Activated T-helper 17 cell treated with anti-CD3 and anti-CD28 coated beads, Interleukin-2, amount 50 U/mL, for 72 hours (primary cell): ENCODE measurements around the gene NCKAP5. TPM values are rescaled to one million over a fixed set of nuclear protein-coding genes. Genes with fewer than 3 reads are reported as not detected.

ENCODE experiments used
- ATAC-seq: fragments of 150-1000 bp; cut with Tn5 transposase; replicated peaks from 2 replicates; pipeline ENCODE4 v1.10.0; 2021; ENCODE audit warnings: mild to moderate bottlenecking, moderate library complexity
- H3K27ac Mint-ChIP-seq: one replicate; pipeline ENCODE4 v1.8.0; 2022; ENCODE audit warnings: mixed read lengths
- H3K27me3 Mint-ChIP-seq: one replicate; pipeline ENCODE4 v1.8.0; 2022; ENCODE audit warnings: mixed read lengths
- H3K36me3 Mint-ChIP-seq: one replicate; pipeline ENCODE4 v1.8.0; 2022; ENCODE audit warnings: low read depth, mild to moderate bottlenecking, mixed read lengths
- H3K4me1 Mint-ChIP-seq: one replicate; pipeline ENCODE4 v1.8.0; 2022; ENCODE audit warnings: mixed read lengths
- H3K4me3 Mint-ChIP-seq: one replicate; pipeline ENCODE4 v1.8.0; 2022; ENCODE audit warnings: mild to moderate bottlenecking, mixed read lengths
- H3K9me3 Mint-ChIP-seq: one replicate; pipeline ENCODE4 v1.8.0; 2022; ENCODE audit warnings: mixed read lengths
- total RNA-seq, 2 donors: library from RNA; stranded (reverse); gene quantifications; one replicate each; pipeline ENCODE4 v1.2.3, GENCODE V29; 2022

Gene NCKAP5
- total RNA-seq, 2 donors from 2014 or later = not detected

- Mint-ChIP-seq H3K4me3 (no peak overlapping the region), H3K4me1 (no peaks in the 10 kb centered on the region)
Measured at GRCh38 chr2:133380991-133381390, 187.3 kb downstream of the NCKAP5 start.

GRCh38 chr2:133378928-133379549 is 189.2 kb downstream of the NCKAP5 start:
- peaks cover 10% of the 10 kb centered on the region for H3K9me3 Mint-ChIP-seq
- ATAC-seq = no peak
- H3K27me3 Mint-ChIP-seq = no peaks in the 10 kb centered on the region
- no peaks in the 10 kb centered on the region for H3K4me1 Mint-ChIP-seq
- H3K36me3 Mint-ChIP-seq = no peaks in the 10 kb centered on the region
- no peak overlapping the region for H3K4me3 Mint-ChIP-seq
- H3K27ac Mint-ChIP-seq = no peak overlapping the region

More at GRCh38 chr2:133380991-133381390, 187.3 kb downstream of the NCKAP5 start:
- Mint-ChIP-seq H3K36me3 (no peaks in the 10 kb centered on the region), H3K27ac (no peak overlapping the region), H3K9me3 (peaks cover 12% of the 10 kb centered on the region), H3K27me3 (no peaks in the 10 kb centered on the region)
- no peak for ATAC-seq

GRCh38 chr2:133378386-133378785 is 189.9 kb downstream of the NCKAP5 start:
- Mint-ChIP-seq H3K4me3 (no peak overlapping the region), H3K27me3 (no peaks in the 10 kb centered on the region), H3K36me3 (no peaks in the 10 kb centered on the region), H3K27ac (no peak overlapping the region), H3K9me3 (peaks cover 10% of the 10 kb centered on the region), H3K4me1 (no peaks in the 10 kb centered on the region)
- no peak for ATAC-seq

- Mint-ChIP-seq H3K4me1 (no peaks in the 10 kb centered on the region), H3K9me3 (peaks cover 9% of the 10 kb centered on the region), H3K27me3 (no peaks in the 10 kb centered on the region), H3K4me3 (no peak overlapping the region), H3K36me3 (no peaks in the 10 kb centered on the region), H3K27ac (no peak overlapping the region)
- no peak for ATAC-seq
Measured at GRCh38 chr2:133377599-133377998, 190.7 kb downstream of the NCKAP5 start.

- Mint-ChIP-seq H3K4me3 (no peak overlapping the region), H3K4me1 (no peaks in the 10 kb centered on the region)
Measured at GRCh38 chr2:133377021-133377481, 191.2 kb downstream of the NCKAP5 start.

GRCh38 chr2:133374781-133375180 is 193.5 kb downstream of the NCKAP5 start:
- Mint-ChIP-seq H3K36me3 (no peaks in the 10 kb centered on the region), H3K4me3 (no peak overlapping the region), H3K9me3 (no peaks in the 10 kb centered on the region), H3K27me3 (no peaks in the 10 kb centered on the region), H3K4me1 (no peaks in the 10 kb centered on the region), H3K27ac (no peak overlapping the region)
- no peak for ATAC-seq

More at GRCh38 chr2:133377021-133377481, 191.2 kb downstream of the NCKAP5 start:
- Mint-ChIP-seq H3K36me3 (no peaks in the 10 kb centered on the region), H3K9me3 (peaks cover 3% of the 10 kb centered on the region), H3K27ac (no peak overlapping the region), H3K27me3 (no peaks in the 10 kb centered on the region)
- ATAC-seq = no peak

GRCh38 chr2:133371286-133371685 is 197.0 kb downstream of the NCKAP5 start:
- no peaks in the 10 kb centered on the region for H3K36me3 Mint-ChIP-seq
- ATAC-seq = no peak

GRCh38 chr2:133369901-133370658 is 198.2 kb downstream of the NCKAP5 start:
- Mint-ChIP-seq H3K27me3 (no peaks in the 10 kb centered on the region), H3K27ac (no peak overlapping the region), H3K4me1 (no peaks in the 10 kb centered on the region), H3K4me3 (no peak overlapping the region), H3K36me3 (no peaks in the 10 kb centered on the region), H3K9me3 (peaks cover 5% of the 10 kb centered on the region)
- no peak for ATAC-seq

More at GRCh38 chr2:133371286-133371685, 197.0 kb downstream of the NCKAP5 start:
- Mint-ChIP-seq H3K4me1 (no peaks in the 10 kb centered on the region), H3K27ac (no peak overlapping the region), H3K9me3 (peaks cover 5% of the 10 kb centered on the region), H3K27me3 (no peaks in the 10 kb centered on the region), H3K4me3 (no peak overlapping the region)

- no peak overlapping the region for H3K27ac Mint-ChIP-seq
- no peak overlapping the region for H3K4me3 Mint-ChIP-seq
- H3K9me3 Mint-ChIP-seq = peaks cover 13% of the 10 kb centered on the region
- ATAC-seq = no peak
- no peaks in the 10 kb centered on the region for H3K4me1 Mint-ChIP-seq
- peaks cover 2% of the 10 kb centered on the region for H3K27me3 Mint-ChIP-seq
- no peaks in the 10 kb centered on the region for H3K36me3 Mint-ChIP-seq
Measured at GRCh38 chr2:133365117-133365516, 203.1 kb downstream of the NCKAP5 start.

GRCh38 chr2:133364636-133365035 is 203.6 kb downstream of the NCKAP5 start:
- Mint-ChIP-seq H3K9me3 (peaks cover 14% of the 10 kb centered on the region), H3K27me3 (peaks cover 4% of the 10 kb centered on the region), H3K27ac (no peak overlapping the region), H3K4me1 (no peaks in the 10 kb centered on the region), H3K4me3 (no peak overlapping the region), H3K36me3 (no peaks in the 10 kb centered on the region)
- no peak for ATAC-seq

GRCh38 chr2:133363884-133364283 is 204.4 kb downstream of the NCKAP5 start:
- Mint-ChIP-seq H3K4me3 (no peak overlapping the region), H3K4me1 (no peaks in the 10 kb centered on the region), H3K9me3 (peaks cover 12% of the 10 kb centered on the region), H3K36me3 (no peaks in the 10 kb centered on the region), H3K27ac (no peak overlapping the region), H3K27me3 (peaks cover 4% of the 10 kb centered on the region)
- no peak for ATAC-seq

GRCh38 chr2:133362061-133362476 is 206.2 kb downstream of the NCKAP5 start:
- Mint-ChIP-seq H3K36me3 (no peaks in the 10 kb centered on the region), H3K4me3 (no peak overlapping the region), H3K4me1 (no peaks in the 10 kb centered on the region), H3K9me3 (peaks cover 9% of the 10 kb centered on the region), H3K27me3 (peaks cover 7% of the 10 kb centered on the region), H3K27ac (no peak overlapping the region)
- no peak for ATAC-seq

- Mint-ChIP-seq H3K4me1 (no peaks in the 10 kb centered on the region), H3K9me3 (peaks cover 9% of the 10 kb centered on the region), H3K27ac (no peak overlapping the region), H3K4me3 (no peak overlapping the region), H3K36me3 (no peaks in the 10 kb centered on the region), H3K27me3 (peaks cover 7% of the 10 kb centered on the region)
- ATAC-seq = no peak
Measured at GRCh38 chr2:133360882-133361281, 207.4 kb downstream of the NCKAP5 start.

- H3K36me3 Mint-ChIP-seq = no peaks in the 10 kb centered on the region
- peaks cover 7% of the 10 kb centered on the region for H3K27me3 Mint-ChIP-seq
Measured at GRCh38 chr2:133360190-133360589, 208.1 kb downstream of the NCKAP5 start.

GRCh38 chr2:133352719-133353118 is 215.5 kb downstream of the NCKAP5 start:
- no peak overlapping the region for H3K4me3 Mint-ChIP-seq
- peaks cover 9% of the 10 kb centered on the region for H3K9me3 Mint-ChIP-seq
- peaks cover 4% of the 10 kb centered on the region for H3K27me3 Mint-ChIP-seq
- ATAC-seq = no peak
- no peaks in the 10 kb centered on the region for H3K36me3 Mint-ChIP-seq
- H3K27ac Mint-ChIP-seq = no peak overlapping the region
- H3K4me1 Mint-ChIP-seq = no peaks in the 10 kb centered on the region

More at GRCh38 chr2:133360190-133360589, 208.1 kb downstream of the NCKAP5 start:
- Mint-ChIP-seq H3K9me3 (peaks cover 9% of the 10 kb centered on the region), H3K4me1 (no peaks in the 10 kb centered on the region), H3K27ac (no peak overlapping the region), H3K4me3 (no peak overlapping the region)
- no peak for ATAC-seq
